ENCODE measurements around the gene EMP1. TPM values are rescaled to one million over a fixed set of nuclear protein-coding genes. Genes with fewer than 3 reads are reported as not detected.

The EMP1 gene
- total and polyA plus RNA-seq, 2 of the 13 experiments (the other 11 are each of a cell fraction or from before 2014, with no cell fraction given) = 0.13 to 0.61 TPM

DNA sequence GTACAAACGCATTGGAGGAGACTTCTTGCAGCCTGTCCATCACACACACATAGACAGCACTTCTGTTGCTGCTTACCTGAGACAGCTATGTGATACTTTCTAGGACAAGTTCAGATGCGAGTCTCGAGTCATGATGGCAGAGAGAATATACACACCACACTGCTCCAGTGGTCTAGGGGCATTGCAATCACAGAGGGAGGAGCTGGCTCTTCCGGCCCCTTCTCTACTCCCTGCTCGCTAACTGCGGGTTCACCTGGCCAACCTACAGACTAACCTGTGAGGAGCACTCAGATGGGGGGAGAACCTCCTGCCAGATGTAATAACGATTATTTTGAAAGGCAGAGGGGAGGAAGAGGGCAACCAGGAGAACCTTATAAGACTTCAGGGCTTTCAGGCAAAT lies 30.7 kb downstream of the EMP1 start:
- Histone ChIP-seq H3K9me3 (ENCODE audit: low read length) (no peaks in the 10 kb centered on the region), H3K4me1 (ENCODE audit: insufficient read depth, low read length) (peaks cover 9% of the 10 kb centered on the region), H3K27ac (ENCODE audit: extremely low read length, insufficient read depth, low read length) (no peak overlapping the region), H3K27me3 (ENCODE audit: control insufficient read depth in 1 of 2, insufficient read depth in 2 of 2, low read length in 2 of 2) (peaks cover 1 to 9% of the 10 kb centered on the region in 2 experiments; a peak in 2 of 5 replicates), H2AFZ (ENCODE audit: low read length) (no peak overlapping the region), H3K4me3 (replicated peaks in 1 of 3; ENCODE audit: insufficient read depth in 1 of 3, low read depth in 2 of 3, low read length in 3 of 3) (no peak overlapping the region), H3K36me3 (replicated peaks in 1 of 2; ENCODE audit: control insufficient read depth in 1 of 2, insufficient read depth in 2 of 2, low read length in 2 of 2) (no peaks in the 10 kb centered on the region), H3K79me2 (ENCODE audit: insufficient read depth, low read length) (no peaks in the 10 kb centered on the region), H4K20me1 (ENCODE audit: insufficient read depth, low read length) (no peaks in the 10 kb centered on the region), H3K9ac (ENCODE audit: insufficient read depth, low read depth, low read length) (no peak overlapping the region), H3K4me2 (ENCODE audit: low read depth, low read length) (no peak overlapping the region)
- no peak for ATAC-seq
- WGBS (ENCODE audit: low lambda C conversion rate) = 13% methylated on average over 7 of the region's 7 CpGs
- POLR2A ChIA-PET = no interaction called here
- CTCF ChIA-PET (ENCODE audit: low intra/inter-chr PET ratio, low total read pairs) = no interaction called here
- no peak for FAIRE-seq
- intact Hi-C loops (cut with micrococcal nuclease; ENCODE audit: unreplicated experiment) (no loop called here), in situ Hi-C loops (cut with HindIII; ENCODE audit: extremely low pct_ligation_motif_present, low pct_unique_long_range_greater_than_20kb) (no loop called here)
- DNase-seq (ENCODE audit: low spot score) = no peak
- BruUV-seq (replicated peaks) = no TSS peak
- TF ChIP-seq DNMT1 (CRISPR knock-in tag; IDR thresholded peaks at IDR 0.05) (no peak), ZKSCAN5 (CRISPR knock-in tag; IDR thresholded peaks at IDR 0.05) (no peak), NFE2L2 (IDR thresholded peaks at IDR 0.05; ENCODE audit: low read length) (no peak), SNAPC2 (CRISPR knock-in tag; IDR thresholded peaks at IDR 0.05) (no peak), SOX6 (IDR thresholded peaks at IDR 0.05) (no peak), SOX6 (CRISPR knock-in tag; IDR thresholded peaks at IDR 0.05) (no peak), HNRNPH1 (optimal IDR thresholded peaks at IDR 0.05; ENCODE audit: low read depth, low read length) (no peak), ZSCAN9 (CRISPR knock-in tag; IDR thresholded peaks at IDR 0.05; ENCODE audit: borderline replicate concordance) (no peak)
- TF ChIP-seq, protein P1, sequence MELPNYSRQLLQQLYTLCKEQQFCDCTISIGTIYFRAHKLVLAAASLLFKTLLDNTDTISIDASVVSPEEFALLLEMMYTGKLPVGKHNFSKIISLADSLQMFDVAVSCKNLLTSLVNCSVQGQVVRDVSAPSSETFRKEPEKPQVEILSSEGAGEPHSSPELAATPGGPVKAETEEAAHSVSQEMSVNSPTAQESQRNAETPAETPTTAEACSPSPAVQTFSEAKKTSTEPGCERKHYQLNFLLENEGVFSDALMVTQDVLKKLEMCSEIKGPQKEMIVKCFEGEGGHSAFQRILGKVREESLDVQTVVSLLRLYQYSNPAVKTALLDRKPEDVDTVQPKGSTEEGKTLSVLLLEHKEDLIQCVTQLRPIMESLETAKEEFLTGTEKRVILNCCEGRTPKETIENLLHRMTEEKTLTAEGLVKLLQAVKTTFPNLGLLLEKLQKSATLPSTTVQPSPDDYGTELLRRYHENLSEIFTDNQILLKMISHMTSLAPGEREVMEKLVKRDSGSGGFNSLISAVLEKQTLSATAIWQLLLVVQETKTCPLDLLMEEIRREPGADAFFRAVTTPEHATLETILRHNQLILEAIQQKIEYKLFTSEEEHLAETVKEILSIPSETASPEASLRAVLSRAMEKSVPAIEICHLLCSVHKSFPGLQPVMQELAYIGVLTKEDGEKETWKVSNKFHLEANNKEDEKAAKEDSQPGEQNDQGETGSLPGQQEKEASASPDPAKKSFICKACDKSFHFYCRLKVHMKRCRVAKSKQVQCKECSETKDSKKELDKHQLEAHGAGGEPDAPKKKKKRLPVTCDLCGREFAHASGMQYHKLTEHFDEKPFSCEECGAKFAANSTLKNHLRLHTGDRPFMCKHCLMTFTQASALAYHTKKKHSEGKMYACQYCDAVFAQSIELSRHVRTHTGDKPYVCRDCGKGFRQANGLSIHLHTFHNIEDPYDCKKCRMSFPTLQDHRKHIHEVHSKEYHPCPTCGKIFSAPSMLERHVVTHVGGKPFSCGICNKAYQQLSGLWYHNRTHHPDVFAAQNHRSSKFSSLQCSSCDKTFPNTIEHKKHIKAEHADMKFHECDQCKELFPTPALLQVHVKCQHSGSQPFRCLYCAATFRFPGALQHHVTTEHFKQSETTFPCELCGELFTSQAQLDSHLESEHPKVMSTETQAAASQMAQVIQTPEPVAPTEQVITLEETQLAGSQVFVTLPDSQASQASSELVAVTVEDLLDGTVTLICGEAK (IDR thresholded peaks at IDR 0.05) = no peak
- TF ChIP-seq, protein P1 (CRISPR knock-in tag; IDR thresholded peaks at IDR 0.05) = no peak
- TF ChIP-seq, protein P2, sequence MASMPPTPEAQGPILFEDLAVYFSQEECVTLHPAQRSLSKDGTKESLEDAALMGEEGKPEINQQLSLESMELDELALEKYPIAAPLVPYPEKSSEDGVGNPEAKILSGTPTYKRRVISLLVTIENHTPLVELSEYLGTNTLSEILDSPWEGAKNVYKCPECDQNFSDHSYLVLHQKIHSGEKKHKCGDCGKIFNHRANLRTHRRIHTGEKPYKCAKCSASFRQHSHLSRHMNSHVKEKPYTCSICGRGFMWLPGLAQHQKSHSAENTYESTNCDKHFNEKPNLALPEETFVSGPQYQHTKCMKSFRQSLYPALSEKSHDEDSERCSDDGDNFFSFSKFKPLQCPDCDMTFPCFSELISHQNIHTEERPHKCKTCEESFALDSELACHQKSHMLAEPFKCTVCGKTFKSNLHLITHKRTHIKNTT (CRISPR knock-in tag; IDR thresholded peaks at IDR 0.05) = no peak

Measured in HepG2 (cell line).